ENCODE data around the gene KANSL1. TPM values are rescaled to one million over a fixed set of nuclear protein-coding genes. Genes with fewer than 3 reads are reported as not detected.

The KANSL1 gene
- total RNA-seq, 1 donor from 2014 or later = 136 TPM

- H3K4me1 Mint-ChIP-seq = no peaks in the 10 kb centered on the region
- no peak for TF ChIP-seq EZH2 (IDR thresholded peaks at IDR 0.05)
- TF ChIP-seq EZH2phosphoT487 (IDR thresholded peaks at IDR 0.05) = no peak
- TF ChIP-seq CTCF (IDR thresholded peaks at IDR 0.05) = no peak
Observed at GRCh38 chr17:46035112-46035818, 158.0 kb downstream of the KANSL1 start.

GRCh38 chr17:46033392-46033791 is 159.8 kb downstream of the KANSL1 start:
- TF ChIP-seq CTCF (IDR thresholded peaks at IDR 0.05) = no peak
- no peak for TF ChIP-seq EZH2phosphoT487 (IDR thresholded peaks at IDR 0.05)
- TF ChIP-seq EZH2 (IDR thresholded peaks at IDR 0.05) = no peak
- Histone ChIP-seq H3K79me2 (ENCODE audit: low read depth) (peaks cover 3% of the 10 kb centered on the region), H3K27ac (no peak overlapping the region), H3K9me3 (ENCODE audit: low read depth) (no peaks in the 10 kb centered on the region), H3K4me1 (peaks cover 8% of the 10 kb centered on the region), H3K4me2 (no peak overlapping the region), H3K4me3 (no peak overlapping the region), H2AFZ (replicated peaks) (no peak overlapping the region), H3F3A (ENCODE audit: low read depth) (peaks cover 23% of the 10 kb centered on the region), H3K36me3 (peaks cover 11% of the 10 kb centered on the region), H4K20me1 (ENCODE audit: low read depth) (peaks cover 47% of the 10 kb centered on the region), H3K27me3 (no peaks in the 10 kb centered on the region), H3K9ac (no peak overlapping the region)
- DNase-seq (ENCODE audit: low spot score) = no peak
- Mint-ChIP-seq H3K27ac (no peak overlapping the region), H3K4me1 (peaks cover 4% of the 10 kb centered on the region), H3K27me3 (ENCODE audit: insufficient read depth, low read depth) (peaks cover 2% of the 10 kb centered on the region), H3K9me3 (no peaks in the 10 kb centered on the region), H3K4me3 (no peak overlapping the region), H3K36me3 (peaks cover 61% of the 10 kb centered on the region)

More at GRCh38 chr17:46035112-46035818, 158.0 kb downstream of the KANSL1 start:
- Histone ChIP-seq H3K4me3 (no peak overlapping the region), H4K20me1 (ENCODE audit: low read depth) (peaks cover 31% of the 10 kb centered on the region), H3K9ac (no peak overlapping the region), H3K36me3 (peaks cover 17% of the 10 kb centered on the region), H3K9me3 (ENCODE audit: low read depth) (no peaks in the 10 kb centered on the region), H3K4me1 (no peaks in the 10 kb centered on the region), H3F3A (ENCODE audit: low read depth) (peaks cover 7% of the 10 kb centered on the region), H3K27me3 (no peaks in the 10 kb centered on the region), H3K4me2 (no peak overlapping the region), H3K79me2 (ENCODE audit: low read depth) (peaks cover 4% of the 10 kb centered on the region), H3K27ac (no peak overlapping the region), H2AFZ (replicated peaks) (no peak overlapping the region)
- no peak for DNase-seq (ENCODE audit: low spot score)
- Mint-ChIP-seq H3K27ac (no peak overlapping the region), H3K4me3 (no peak overlapping the region), H3K9me3 (no peaks in the 10 kb centered on the region), H3K36me3 (peaks cover 62% of the 10 kb centered on the region), H3K27me3 (ENCODE audit: insufficient read depth, low read depth) (peaks cover 2% of the 10 kb centered on the region)

GRCh38 chr17:46032909-46033308 is 160.3 kb downstream of the KANSL1 start:
- H3K36me3 ChIP-seq = peaks cover 11% of the 10 kb centered on the region
- no peak for TF ChIP-seq EZH2phosphoT487 (IDR thresholded peaks at IDR 0.05)
- no peak for TF ChIP-seq CTCF (IDR thresholded peaks at IDR 0.05)
- TF ChIP-seq EZH2 (IDR thresholded peaks at IDR 0.05) = no peak
- Mint-ChIP-seq H3K9me3 (no peaks in the 10 kb centered on the region), H3K27me3 (ENCODE audit: insufficient read depth, low read depth) (peaks cover 2% of the 10 kb centered on the region), H3K4me3 (no peak overlapping the region), H3K27ac (no peak overlapping the region), H3K4me1 (peaks cover 6% of the 10 kb centered on the region), H3K36me3 (peaks cover 60% of the 10 kb centered on the region)
- H3F3A ChIP-seq (ENCODE audit: low read depth) = peaks cover 23% of the 10 kb centered on the region
- H3K27me3 ChIP-seq = no peaks in the 10 kb centered on the region
- no peak overlapping the region for H3K4me3 ChIP-seq
- peaks cover 52% of the 10 kb centered on the region for H4K20me1 ChIP-seq (ENCODE audit: low read depth)
- no peak for DNase-seq (ENCODE audit: low spot score)
- H3K9ac ChIP-seq = no peak overlapping the region
- peaks cover under 1% of the 10 kb centered on the region for H3K79me2 ChIP-seq (ENCODE audit: low read depth)
- H3K27ac ChIP-seq = no peak overlapping the region
- no peak overlapping the region for H3K4me2 ChIP-seq
- H3K9me3 ChIP-seq (ENCODE audit: low read depth) = no peaks in the 10 kb centered on the region
- H2AFZ ChIP-seq (replicated peaks) = no peak overlapping the region
- H3K4me1 ChIP-seq = peaks cover 13% of the 10 kb centered on the region
